ENCODE data around the gene NLGN1. TPM values are rescaled to one million over a fixed set of nuclear protein-coding genes. Genes with fewer than 3 reads are reported as not detected.
A peak's percentile ranks its signal among the peaks of the same experiment; 100 is the strongest.

NLGN1 gene
- total and polyA plus RNA-seq, 2 experiments from 2014 or later: 5.3 to 10.9 TPM

DNA sequence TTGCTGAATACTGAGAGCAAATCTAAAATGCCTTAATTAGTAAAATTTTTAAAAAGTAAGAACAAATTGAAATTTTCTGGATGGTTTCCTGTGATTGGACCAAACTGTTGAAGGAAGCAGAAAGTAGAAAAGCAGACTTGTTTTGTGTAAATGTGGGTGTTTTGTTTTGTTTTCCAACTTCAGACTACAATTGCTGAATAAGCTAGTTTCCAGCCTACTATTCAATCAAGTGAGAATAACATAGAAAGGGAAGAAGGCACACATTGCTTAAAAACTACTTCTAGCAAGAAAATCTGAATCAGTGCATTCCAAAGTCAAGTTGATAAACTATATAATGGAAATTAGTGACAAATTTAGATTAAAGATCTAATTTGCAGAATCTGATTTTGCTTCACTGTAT is 519.3 kb downstream of the NLGN1 start:
- TF ChIP-seq, protein P1, sequence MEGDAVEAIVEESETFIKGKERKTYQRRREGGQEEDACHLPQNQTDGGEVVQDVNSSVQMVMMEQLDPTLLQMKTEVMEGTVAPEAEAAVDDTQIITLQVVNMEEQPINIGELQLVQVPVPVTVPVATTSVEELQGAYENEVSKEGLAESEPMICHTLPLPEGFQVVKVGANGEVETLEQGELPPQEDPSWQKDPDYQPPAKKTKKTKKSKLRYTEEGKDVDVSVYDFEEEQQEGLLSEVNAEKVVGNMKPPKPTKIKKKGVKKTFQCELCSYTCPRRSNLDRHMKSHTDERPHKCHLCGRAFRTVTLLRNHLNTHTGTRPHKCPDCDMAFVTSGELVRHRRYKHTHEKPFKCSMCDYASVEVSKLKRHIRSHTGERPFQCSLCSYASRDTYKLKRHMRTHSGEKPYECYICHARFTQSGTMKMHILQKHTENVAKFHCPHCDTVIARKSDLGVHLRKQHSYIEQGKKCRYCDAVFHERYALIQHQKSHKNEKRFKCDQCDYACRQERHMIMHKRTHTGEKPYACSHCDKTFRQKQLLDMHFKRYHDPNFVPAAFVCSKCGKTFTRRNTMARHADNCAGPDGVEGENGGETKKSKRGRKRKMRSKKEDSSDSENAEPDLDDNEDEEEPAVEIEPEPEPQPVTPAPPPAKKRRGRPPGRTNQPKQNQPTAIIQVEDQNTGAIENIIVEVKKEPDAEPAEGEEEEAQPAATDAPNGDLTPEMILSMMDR (IDR thresholded peaks at IDR 0.05; ENCODE audit: low read depth, low read length): no peak
- Histone ChIP-seq H3K27me3 (no peaks in the 10 kb centered on the region), H3K4me1 (ENCODE audit: low read depth) (peaks cover 28% of the 10 kb centered on the region), H3K9me3 (ENCODE audit: low read depth) (no peaks in the 10 kb centered on the region), H3K4me3 (no peak overlapping the region), H3K36me3 (no peaks in the 10 kb centered on the region), H3K27ac (no peak overlapping the region)
- no peak for DNase-seq (ENCODE audit: low read depth in 1 of 2, low spot score in 1 of 2)

DNA sequence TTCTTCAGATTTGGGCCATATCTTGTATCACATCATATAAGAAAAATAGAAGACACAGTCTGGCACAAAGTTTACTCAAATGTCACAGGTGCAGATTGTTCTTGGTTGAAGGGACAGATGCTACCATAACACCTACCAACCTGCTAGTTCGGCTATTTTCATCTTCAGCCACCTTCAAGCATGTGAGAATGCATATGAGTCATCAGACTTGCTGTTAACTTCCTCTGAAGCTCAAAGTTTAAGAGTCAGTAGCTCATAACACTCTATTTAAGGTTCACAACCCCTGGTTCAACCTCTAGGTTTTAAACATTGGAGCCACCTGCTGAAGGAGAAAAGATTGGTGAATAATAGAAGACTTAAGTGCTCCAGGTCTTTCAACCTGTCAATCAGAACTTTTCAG is 522.8 kb downstream of the NLGN1 start:
- Histone ChIP-seq H3K27me3 (no peaks in the 10 kb centered on the region), H3K4me1 (ENCODE audit: low read depth) (peaks cover under 1% of the 10 kb centered on the region), H3K9me3 (ENCODE audit: low read depth) (no peaks in the 10 kb centered on the region), H3K27ac (no peak overlapping the region), H3K36me3 (no peaks in the 10 kb centered on the region), H3K4me3 (no peak overlapping the region)
- TF ChIP-seq, protein P1 (IDR thresholded peaks at IDR 0.05; ENCODE audit: low read depth, low read length): no peak
- no peak for DNase-seq (ENCODE audit: low read depth in 1 of 2, low spot score in 1 of 2)

DNA sequence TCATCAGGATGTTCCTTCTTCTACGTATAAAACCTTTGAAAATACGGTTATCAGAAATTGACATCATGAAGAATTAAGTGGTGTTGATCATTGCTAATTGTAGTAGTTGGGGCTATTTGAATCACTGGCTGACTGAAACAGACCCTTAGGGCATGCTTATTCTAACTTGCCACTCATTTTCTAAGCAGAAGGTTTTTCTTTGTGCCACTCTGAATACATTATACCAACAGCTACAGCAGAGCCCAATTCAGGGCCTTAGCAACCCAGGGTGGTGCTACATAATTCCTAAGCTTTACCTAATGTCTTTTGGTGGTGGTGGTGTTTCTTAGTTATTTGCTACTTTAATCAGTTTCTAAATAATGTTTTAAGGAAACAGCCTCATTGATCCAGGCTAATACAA is 524.2 kb downstream of the NLGN1 start:
- H3K4me1 ChIP-seq (ENCODE audit: low read depth): no peaks in the 10 kb centered on the region
- no peaks in the 10 kb centered on the region for H3K9me3 ChIP-seq (ENCODE audit: low read depth)
- H3K4me3 ChIP-seq: no peak overlapping the region
- H3K27ac ChIP-seq: no peak overlapping the region
- DNase-seq (ENCODE audit: low read depth in 1 of 2, low spot score in 1 of 2): no peak
- H3K36me3 ChIP-seq: no peaks in the 10 kb centered on the region
- TF ChIP-seq, protein P1 (IDR thresholded peaks at IDR 0.05; ENCODE audit: low read depth, low read length): no peak
- no peaks in the 10 kb centered on the region for H3K27me3 ChIP-seq

DNA sequence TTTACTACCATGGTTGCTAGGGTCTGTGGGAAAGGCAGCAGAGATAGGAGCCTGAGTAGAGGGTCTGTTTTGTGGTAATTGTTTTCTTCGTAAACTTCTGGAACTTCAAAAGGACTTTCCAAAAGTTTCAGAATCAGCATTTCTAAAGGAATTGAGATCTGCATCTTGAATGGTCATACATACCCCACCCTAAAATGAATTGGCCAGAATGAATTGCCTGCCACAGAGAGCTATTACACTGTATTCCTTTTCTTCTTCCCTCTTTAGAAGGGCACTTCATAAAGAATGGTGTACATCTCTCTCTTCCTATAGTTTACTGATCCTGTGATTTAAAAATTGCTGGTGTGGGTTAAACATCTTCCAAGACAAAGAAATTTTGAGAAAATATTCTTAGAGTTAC is 525.7 kb downstream of the NLGN1 start:
- Histone ChIP-seq H3K4me1 (ENCODE audit: low read depth) (no peaks in the 10 kb centered on the region), H3K9me3 (ENCODE audit: low read depth) (no peaks in the 10 kb centered on the region), H3K27me3 (no peaks in the 10 kb centered on the region), H3K4me3 (no peak overlapping the region), H3K27ac (no peak overlapping the region), H3K36me3 (no peaks in the 10 kb centered on the region)
- TF ChIP-seq, protein P1 (IDR thresholded peaks at IDR 0.05; ENCODE audit: low read depth, low read length): no peak
- DNase-seq (ENCODE audit: low read depth in 1 of 2, low spot score in 1 of 2): no peak

DNA sequence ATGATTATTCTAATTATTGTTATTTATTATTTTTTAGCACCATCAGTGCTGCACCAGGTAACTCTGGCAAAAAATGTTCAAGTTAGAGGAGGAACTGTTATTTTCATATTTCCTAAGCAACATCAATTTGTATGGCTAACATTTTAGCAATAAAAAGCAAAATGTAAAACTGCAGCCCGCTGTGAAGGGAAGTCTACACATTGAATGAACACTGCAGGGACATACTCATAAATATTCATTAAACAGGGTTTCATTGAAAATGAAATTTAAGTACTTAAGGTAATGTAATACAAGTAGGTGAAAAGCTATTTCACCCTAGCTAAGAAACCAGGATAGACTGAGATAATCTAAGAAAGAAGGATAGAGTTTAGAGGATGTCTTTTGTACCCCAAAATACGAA is 532.7 kb downstream of the NLGN1 start:
- no peaks in the 10 kb centered on the region for H3K27me3 ChIP-seq
- H3K4me3 ChIP-seq: no peak overlapping the region
- no peak overlapping the region for H3K27ac ChIP-seq
- H3K9me3 ChIP-seq (ENCODE audit: low read depth): no peaks in the 10 kb centered on the region
- no peaks in the 10 kb centered on the region for H3K36me3 ChIP-seq
- DNase-seq (ENCODE audit: low read depth in 1 of 2, low spot score in 1 of 2): no peak
- H3K4me1 ChIP-seq (ENCODE audit: low read depth): no peaks in the 10 kb centered on the region
- TF ChIP-seq, protein P1 (IDR thresholded peaks at IDR 0.05; ENCODE audit: low read depth, low read length): no peak

DNA sequence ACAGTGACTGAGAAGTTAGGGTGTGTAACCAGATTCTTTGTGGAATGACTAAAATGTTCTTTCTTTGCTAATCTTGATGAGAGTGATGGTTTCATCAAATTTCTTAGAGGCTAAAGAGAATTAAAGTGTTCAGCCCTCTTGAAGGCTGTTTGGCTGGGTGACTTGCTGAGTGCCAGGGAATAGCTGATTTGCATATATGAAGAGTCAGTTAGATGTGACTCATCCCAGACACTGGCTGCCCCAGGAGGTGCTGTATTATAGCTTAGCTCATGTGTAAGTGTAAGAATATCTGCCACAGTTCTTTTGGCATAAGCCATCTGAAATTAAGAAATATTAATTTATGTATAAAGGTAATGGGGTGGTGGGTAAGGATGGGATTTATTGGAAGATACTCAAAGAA is 535.1 kb downstream of the NLGN1 start:
- Histone ChIP-seq H3K9me3 (ENCODE audit: low read depth) (no peaks in the 10 kb centered on the region), H3K36me3 (no peaks in the 10 kb centered on the region), H3K27me3 (no peaks in the 10 kb centered on the region), H3K27ac (no peak overlapping the region), H3K4me1 (ENCODE audit: low read depth) (no peaks in the 10 kb centered on the region), H3K4me3 (no peak overlapping the region)
- TF ChIP-seq, protein P1 (IDR thresholded peaks at IDR 0.05; ENCODE audit: low read depth, low read length): no peak
- peak in 1 of 2 donors; percentile 37 for DNase-seq (ENCODE audit: low read depth in 1 of 2, low spot score in 1 of 2)

Data from cardiac muscle cell (in vitro differentiated cells and primary cell).